Measurements from ENCODE around the gene MARK2. TPM values are rescaled to one million over a fixed set of nuclear protein-coding genes. Genes with fewer than 3 reads are reported as not detected.
"Not testable (repeated sequence)": the region's sequence is repeated elsewhere in the genome, so short reads cannot be mapped to it uniquely, and the experiment has no call there.

Gene MARK2
- polyA plus RNA-seq, 1 donor (not counting 4 experiments of a cell fraction or from before 2014, with no cell fraction given): 20.8 TPM

DNA sequence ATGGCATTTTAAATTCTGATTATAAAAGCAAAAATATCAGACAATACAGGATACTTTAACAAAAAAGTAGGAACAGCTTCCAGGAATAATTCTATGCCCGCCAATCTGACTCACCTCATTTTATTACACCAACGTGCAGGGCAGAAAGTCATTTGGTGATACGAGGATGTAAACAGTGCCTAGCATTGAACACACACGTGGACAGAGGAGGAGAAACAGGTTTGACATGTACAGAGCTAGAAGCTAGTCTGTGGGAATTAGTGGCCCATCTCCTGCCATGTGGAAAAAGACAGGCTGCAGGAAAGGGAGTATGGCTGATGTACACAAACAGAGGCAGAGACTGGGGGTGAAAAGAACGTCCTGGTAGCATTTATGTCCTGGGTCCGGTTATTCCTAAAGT is 34.7 kb upstream of the MARK2 start:
- H3K9me3 ChIP-seq (ENCODE audit: control insufficient read depth, low read depth, low read length): no peaks in the 10 kb centered on the region
- DNase-seq (ENCODE audit: low read depth, low spot score) (peak; percentile 23), FAIRE-seq (peak; percentile 56)
- peaks cover 21% of the 10 kb centered on the region for H3K4me1 ChIP-seq (ENCODE audit: control insufficient read depth, extremely low read depth, insufficient read depth, low read length)
- no peaks in the 10 kb centered on the region for H3K79me2 ChIP-seq (ENCODE audit: control insufficient read depth, insufficient read depth, low read length)
- no peak for TF ChIP-seq EZH2 (IDR thresholded peaks at IDR 0.05; ENCODE audit: low read length)
- TF ChIP-seq, protein P1, sequence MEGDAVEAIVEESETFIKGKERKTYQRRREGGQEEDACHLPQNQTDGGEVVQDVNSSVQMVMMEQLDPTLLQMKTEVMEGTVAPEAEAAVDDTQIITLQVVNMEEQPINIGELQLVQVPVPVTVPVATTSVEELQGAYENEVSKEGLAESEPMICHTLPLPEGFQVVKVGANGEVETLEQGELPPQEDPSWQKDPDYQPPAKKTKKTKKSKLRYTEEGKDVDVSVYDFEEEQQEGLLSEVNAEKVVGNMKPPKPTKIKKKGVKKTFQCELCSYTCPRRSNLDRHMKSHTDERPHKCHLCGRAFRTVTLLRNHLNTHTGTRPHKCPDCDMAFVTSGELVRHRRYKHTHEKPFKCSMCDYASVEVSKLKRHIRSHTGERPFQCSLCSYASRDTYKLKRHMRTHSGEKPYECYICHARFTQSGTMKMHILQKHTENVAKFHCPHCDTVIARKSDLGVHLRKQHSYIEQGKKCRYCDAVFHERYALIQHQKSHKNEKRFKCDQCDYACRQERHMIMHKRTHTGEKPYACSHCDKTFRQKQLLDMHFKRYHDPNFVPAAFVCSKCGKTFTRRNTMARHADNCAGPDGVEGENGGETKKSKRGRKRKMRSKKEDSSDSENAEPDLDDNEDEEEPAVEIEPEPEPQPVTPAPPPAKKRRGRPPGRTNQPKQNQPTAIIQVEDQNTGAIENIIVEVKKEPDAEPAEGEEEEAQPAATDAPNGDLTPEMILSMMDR (optimal IDR thresholded peaks at IDR 0.05 in 1 of 3, IDR thresholded peaks at IDR 0.05 in 1 of 3, conservative IDR thresholded peaks at IDR 0.05 in 1 of 3; ENCODE audit: extremely low read depth in 1 of 3, insufficient read depth in 2 of 3, low read length in 3 of 3): no peak
- no peaks in the 10 kb centered on the region for H3K9me1 ChIP-seq (ENCODE audit: control insufficient read depth, extremely low read depth, insufficient read depth, low read length)
- no peak overlapping the region for H3K9ac ChIP-seq (ENCODE audit: control insufficient read depth, extremely low read depth, insufficient read depth, low read length)
- dilution Hi-C loops (cut with MboI; ENCODE audit: extremely low pct_ligation_motif_present, low sequenced_read_pairs): no loop called here
- H3K36me3 ChIP-seq (ENCODE audit: control insufficient read depth in 2 of 2, extremely low read depth in 1 of 2, insufficient read depth in 2 of 2, low read length in 2 of 2): no peaks in the 10 kb centered on the region
- H3K27ac ChIP-seq (ENCODE audit: control insufficient read depth, insufficient read depth, low read length): no peak overlapping the region
- peak overlapping the region; percentile 1 for H3K4me2 ChIP-seq (ENCODE audit: control insufficient read depth, extremely low read depth, insufficient read depth, low read depth, low read length)
- no peaks in the 10 kb centered on the region for H3K27me3 ChIP-seq (ENCODE audit: control insufficient read depth, extremely low read depth, insufficient read depth, low read length)
- no peaks in the 10 kb centered on the region for H4K20me1 ChIP-seq (ENCODE audit: control insufficient read depth, extremely low read depth, insufficient read depth, low read length)
- no peak overlapping the region for H2AFZ ChIP-seq (ENCODE audit: control insufficient read depth, low read length)
- no peak overlapping the region for H3K4me3 ChIP-seq (ENCODE audit: control insufficient read depth in 2 of 3, extremely low read depth in 1 of 3, insufficient read depth in 2 of 3, low read depth in 1 of 3, low read length in 3 of 3)

DNA sequence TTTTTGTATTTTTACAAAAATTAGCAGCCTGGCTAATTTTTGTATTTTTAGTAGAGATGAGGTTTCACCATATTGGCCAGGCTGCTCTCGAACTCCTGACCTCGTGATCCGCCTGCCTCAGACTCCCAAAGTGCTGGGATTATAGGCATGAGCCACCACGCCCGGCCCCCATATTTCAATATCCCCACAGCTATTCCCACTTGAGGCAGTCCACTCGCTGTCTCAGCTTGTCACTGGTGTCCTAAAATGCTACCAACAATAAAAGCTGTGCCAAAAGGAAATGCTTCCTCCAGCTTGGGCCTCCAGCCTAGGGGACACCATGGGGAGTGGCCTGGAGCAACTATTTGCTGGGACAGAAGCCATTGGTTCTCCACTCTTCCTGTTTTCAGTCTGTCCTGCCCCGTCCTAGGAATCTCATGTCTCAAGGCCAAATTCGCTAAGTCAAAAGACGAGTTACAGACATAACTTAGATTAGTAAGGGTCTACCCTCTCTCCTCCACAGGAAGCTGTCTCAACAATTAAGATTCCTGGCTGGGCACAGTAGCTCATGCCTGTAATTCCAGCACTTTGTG is 33.0 kb upstream of the MARK2 start:
- H4K20me1 ChIP-seq (ENCODE audit: control insufficient read depth, extremely low read depth, insufficient read depth, low read length): no peaks in the 10 kb centered on the region
- TF ChIP-seq EZH2 (IDR thresholded peaks at IDR 0.05; ENCODE audit: low read length): no peak
- TF ChIP-seq, protein P1 (optimal IDR thresholded peaks at IDR 0.05 in 1 of 3, IDR thresholded peaks at IDR 0.05 in 1 of 3, conservative IDR thresholded peaks at IDR 0.05 in 1 of 3; ENCODE audit: extremely low read depth in 1 of 3, insufficient read depth in 2 of 3, low read length in 3 of 3): no peak
- dilution Hi-C loops (cut with MboI; ENCODE audit: extremely low pct_ligation_motif_present, low sequenced_read_pairs): no loop called here
- H3K79me2 ChIP-seq (ENCODE audit: control insufficient read depth, insufficient read depth, low read length): no peaks in the 10 kb centered on the region
- no peak overlapping the region for H3K4me3 ChIP-seq (ENCODE audit: control insufficient read depth in 2 of 3, extremely low read depth in 1 of 3, insufficient read depth in 2 of 3, low read depth in 1 of 3, low read length in 3 of 3)
- H3K4me2 ChIP-seq (ENCODE audit: control insufficient read depth, extremely low read depth, insufficient read depth, low read depth, low read length): no peak overlapping the region
- no peaks in the 10 kb centered on the region for H3K9me3 ChIP-seq (ENCODE audit: control insufficient read depth, low read depth, low read length)
- DNase-seq (ENCODE audit: low read depth, low spot score) (no peak), FAIRE-seq (no peak)
- H3K9ac ChIP-seq (ENCODE audit: control insufficient read depth, extremely low read depth, insufficient read depth, low read length): no peak overlapping the region
- peaks cover 21% of the 10 kb centered on the region for H3K4me1 ChIP-seq (ENCODE audit: control insufficient read depth, extremely low read depth, insufficient read depth, low read length)
- no peaks in the 10 kb centered on the region for H3K9me1 ChIP-seq (ENCODE audit: control insufficient read depth, extremely low read depth, insufficient read depth, low read length)
- H3K36me3 ChIP-seq (ENCODE audit: control insufficient read depth in 2 of 2, extremely low read depth in 1 of 2, insufficient read depth in 2 of 2, low read length in 2 of 2): no peaks in the 10 kb centered on the region
- H3K27ac ChIP-seq (ENCODE audit: control insufficient read depth, insufficient read depth, low read length): no peak overlapping the region
- no peak overlapping the region for H2AFZ ChIP-seq (ENCODE audit: control insufficient read depth, low read length)
- H3K27me3 ChIP-seq (ENCODE audit: control insufficient read depth, extremely low read depth, insufficient read depth, low read length): no peaks in the 10 kb centered on the region

DNA sequence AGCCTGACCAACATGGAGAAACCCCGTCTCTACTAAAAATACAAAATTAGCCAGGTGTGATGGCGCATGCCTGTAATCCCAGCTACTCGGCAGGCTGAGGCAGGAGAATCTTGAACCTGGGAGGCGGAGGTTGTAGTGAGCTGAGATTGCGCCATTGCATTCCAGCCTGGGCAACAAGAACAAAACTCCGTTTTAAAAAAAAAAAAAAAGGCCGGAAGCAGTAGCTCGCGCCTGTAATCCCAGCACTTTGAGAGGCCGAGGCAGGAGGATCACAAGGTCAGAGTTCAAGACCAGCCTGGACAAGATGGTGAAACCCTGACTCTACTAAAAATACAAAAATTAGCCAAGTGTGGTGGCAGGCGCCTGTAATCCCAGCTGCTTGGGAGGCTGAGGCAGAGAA is 28.5 kb upstream of the MARK2 start:
- H4K20me1 ChIP-seq (ENCODE audit: control insufficient read depth, extremely low read depth, insufficient read depth, low read length); H3K9me1 ChIP-seq (ENCODE audit: control insufficient read depth, extremely low read depth, insufficient read depth, low read length); H3K9me3 ChIP-seq (ENCODE audit: control insufficient read depth, low read depth, low read length); H3K36me3 ChIP-seq (ENCODE audit: control insufficient read depth in 2 of 2, extremely low read depth in 1 of 2, insufficient read depth in 2 of 2, low read length in 2 of 2); H3K4me3 ChIP-seq (ENCODE audit: control insufficient read depth in 2 of 3, extremely low read depth in 1 of 3, insufficient read depth in 2 of 3, low read depth in 1 of 3, low read length in 3 of 3); H3K27ac ChIP-seq (ENCODE audit: control insufficient read depth, insufficient read depth, low read length); H3K9ac ChIP-seq (ENCODE audit: control insufficient read depth, extremely low read depth, insufficient read depth, low read length); H3K4me2 ChIP-seq (ENCODE audit: control insufficient read depth, extremely low read depth, insufficient read depth, low read depth, low read length); DNase-seq (ENCODE audit: low read depth, low spot score); FAIRE-seq; dilution Hi-C loops (cut with MboI; ENCODE audit: extremely low pct_ligation_motif_present, low sequenced_read_pairs); H3K27me3 ChIP-seq (ENCODE audit: control insufficient read depth, extremely low read depth, insufficient read depth, low read length); H2AFZ ChIP-seq (ENCODE audit: control insufficient read depth, low read length): not testable (repeated sequence)
- H3K79me2 ChIP-seq (ENCODE audit: control insufficient read depth, insufficient read depth, low read length): peaks cover 19% of the 10 kb centered on the region
- peaks cover 14% of the 10 kb centered on the region for H3K4me1 ChIP-seq (ENCODE audit: control insufficient read depth, extremely low read depth, insufficient read depth, low read length)

Measured in keratinocyte (primary cell).